Aorta (tissue), 5 donors: ENCODE results near the gene TMEM19. TPM values are rescaled to one million over a fixed set of nuclear protein-coding genes. Genes with fewer than 3 reads are reported as not detected.
"Not testable (repeated sequence)": the region's sequence is repeated elsewhere in the genome, so short reads cannot be mapped to it uniquely, and the experiment has no call there.

ENCODE experiments used
- ATAC-seq: fragments of 200-7000 bp; cut with Tn5 transposase; one replicate; pipeline ENCODE4 v1.9.1; 2022; ENCODE audit warnings: moderate library complexity; ENCODE audit not compliant: low FRiP score
- DNase-seq, 2 donors: peaks; one replicate each; pipeline ENCODE4 v3.0.0-alpha.2; 2020
- H3K27ac ChIP-seq, 2 donors: one replicate each; pipeline ENCODE4 v1.5.1; 2013; ENCODE audit warnings: low read length in 2 of 2, mild to moderate bottlenecking in 2 of 2, moderate library complexity in 2 of 2, control low read depth in 1 of 2, inconsistent platforms in 1 of 2, low read depth in 1 of 2
- H3K27me3 ChIP-seq, 2 donors: one replicate each; pipeline ENCODE4 v1.6.1; 2013; ENCODE audit warnings: control low read depth in 1 of 2, low read length in 1 of 2, mild to moderate bottlenecking in 1 of 2, moderate library complexity in 1 of 2; ENCODE audit not compliant: insufficient read depth in 2 of 2, control insufficient read depth in 1 of 2
- H3K36me3 ChIP-seq, 2 donors: one replicate each; pipeline ENCODE4 v1.6.1; 2013; ENCODE audit warnings: control low read depth in 1 of 2, low read length in 1 of 2, mild to moderate bottlenecking in 1 of 2; ENCODE audit not compliant: insufficient read depth in 2 of 2, control insufficient read depth in 1 of 2
- H3K4me1 ChIP-seq, 2 donors: one replicate each; pipeline ENCODE4 v1.6.1; 2013; ENCODE audit warnings: low read length in 2 of 2, control low read depth in 1 of 2, mild to moderate bottlenecking in 1 of 2, moderate library complexity in 1 of 2; ENCODE audit not compliant: insufficient read depth in 2 of 2, control insufficient read depth in 1 of 2
- H3K4me3 ChIP-seq, 2 donors: one replicate each; pipeline ENCODE4 v1.5.1; 2013; ENCODE audit warnings: low read length in 2 of 2, control low read depth in 1 of 2, mild to moderate bottlenecking in 1 of 2
- H3K9me3 ChIP-seq: one replicate; pipeline ENCODE4 v1.6.1; 2013; ENCODE audit warnings: mild to moderate bottlenecking, low read length; ENCODE audit not compliant: control insufficient read depth
- WGBS, 2 donors: extraction: QIAGEN DNeasy Blood & Tissue Kit; methylation state at CpG; one replicate each; pipeline ENCODE4 v1.1.7; 2013; 5-methylcytosine and 5-hydroxymethylcytosine counted together
- intact Hi-C, 2 donors: fragments of 100-400 bp; cut with DNase I; formaldehyde crosslinking; loops; one replicate each; pipeline versions ENCODE4 v1.14.2 to v1.15.0; 2022
- polyA plus RNA-seq, 2 donors: library from polyadenylated mRNA; stranded (reverse); fragments of 200-250 nt; gene quantifications; one replicate each; pipeline ENCODE4 v1.2.3, GENCODE V29; 2013
- total RNA-seq, 2 donors: library from RNA; stranded (reverse); fragmentation: NEBNext Ultra II Directional; extraction: Animal tissue kit (Norgen Biotek cat#: 25700); gene quantifications; one replicate each; pipeline ENCODE4 v1.2.1, GENCODE V29; 2021
- donor health status: healthy with polysubstance abuse.
- donor health status: Bipolar disorder and iron deficiency.
- donor health status: DM: no; HTN: no; CAD: no.
- donor health status: DM: no; HTN: no; CAD: no.
- donor health status: DM: yes; HTN: yes; CAD: no.

TMEM19 gene
- total and polyA plus RNA-seq, 4 donors = 13.6 to 22.8 (median 15.8) TPM

- WGBS, 2 donors = 95 to 98% methylated on average over 7 of the region's 7 CpGs
- Histone ChIP-seq H3K36me3 (peaks cover 0 to 1% of the 10 kb centered on the region in 2 donors), H3K9me3 (no peaks in the 10 kb centered on the region), H3K27me3 (no peaks in the 10 kb centered on the region), H3K27ac (no peak overlapping the region), H3K4me1 (peaks cover 0 to 4% of the 10 kb centered on the region in 2 donors), H3K4me3 (no peak overlapping the region)
- intact Hi-C loops = no loop called here
- DNase-seq (no peak), ATAC-seq (no peak)
These were observed 7.2 kb downstream of the TMEM19 start for GRCh38 chr12:71693126-71693525.

DNA sequence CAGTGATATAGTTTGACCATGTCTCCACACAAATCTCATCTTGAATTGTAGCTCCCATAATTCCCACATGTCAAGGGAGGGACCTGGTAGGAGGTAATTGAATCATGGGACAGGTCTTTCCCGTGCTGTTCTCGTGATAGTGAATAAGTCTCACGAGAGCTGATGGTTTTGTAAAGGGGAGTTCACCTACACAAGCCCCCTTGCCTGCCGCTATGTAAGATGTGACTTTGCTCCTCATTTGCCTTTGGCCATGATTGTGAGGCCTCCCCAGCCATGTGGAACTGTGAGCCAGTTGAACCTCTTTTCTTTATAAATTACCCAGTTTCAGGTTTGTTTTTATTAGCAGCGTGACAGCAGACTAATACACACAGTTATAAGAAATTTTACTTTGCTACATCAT, 7.8 kb downstream of the TMEM19 start:
- H3K27me3 ChIP-seq, DNase-seq, H3K9me3 ChIP-seq, intact Hi-C loops, H3K27ac ChIP-seq, H3K4me1 ChIP-seq, H3K4me3 ChIP-seq, ATAC-seq, H3K36me3 ChIP-seq: not testable (repeated sequence)
- 83 to 87% methylated on average over 5 of the region's 5 CpGs for WGBS, 2 donors

DNA sequence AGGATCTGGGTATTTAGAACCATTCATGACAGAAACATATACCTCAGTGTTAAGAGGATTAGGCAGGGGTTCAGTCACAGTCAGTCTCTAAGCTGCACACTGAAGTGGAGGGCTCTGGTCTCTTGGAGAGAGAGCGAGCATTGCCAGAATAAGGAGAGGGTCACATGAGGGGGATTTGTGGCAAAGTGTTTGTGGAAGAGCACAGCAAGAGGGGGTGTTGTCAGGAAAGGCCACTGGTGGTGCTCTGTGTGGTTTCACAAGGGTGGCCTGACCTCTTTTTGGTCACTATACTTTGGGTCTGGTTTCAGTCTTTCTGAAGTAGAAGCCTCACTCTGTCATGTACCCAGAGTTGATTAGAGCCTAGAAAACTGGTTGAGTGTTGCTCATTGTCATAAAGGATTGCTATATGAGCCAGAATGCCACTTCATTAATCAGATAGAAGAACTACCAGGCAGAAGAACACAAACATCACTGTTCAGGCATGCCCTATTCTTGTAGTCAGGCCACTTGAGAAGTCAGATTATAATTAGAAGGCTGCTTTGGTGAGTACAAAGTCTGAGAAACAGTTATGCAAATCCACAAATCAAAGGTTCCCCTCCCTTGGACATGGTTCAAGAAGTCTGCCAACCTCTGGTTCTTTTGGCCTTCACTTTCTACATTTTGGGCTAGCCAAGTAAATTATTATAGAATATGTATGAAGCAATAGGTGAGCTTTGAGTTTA, 8.4 kb downstream of the TMEM19 start:
- intact Hi-C loops = no loop called here
- Histone ChIP-seq H3K36me3 (peaks cover 0 to 1% of the 10 kb centered on the region in 2 donors), H3K9me3 (no peaks in the 10 kb centered on the region), H3K27me3 (no peaks in the 10 kb centered on the region), H3K27ac (no peak overlapping the region), H3K4me1 (peaks cover 0 to 1% of the 10 kb centered on the region in 2 donors), H3K4me3 (no peak overlapping the region)
- ATAC-seq (no peak), DNase-seq (no peak)
- WGBS, 2 donors = 98 to 100% methylated on average over 1 of the region's 1 CpG

- no peaks in the 10 kb centered on the region for H3K9me3 ChIP-seq
- intact Hi-C loops = no loop called here
- DNase-seq = no peak
- ATAC-seq = no peak
- no peak overlapping the region for H3K27ac ChIP-seq
- WGBS, 2 donors = 97 to 98% methylated on average over 1 of the region's 1 CpG
- H3K36me3 ChIP-seq = peaks cover 2 to 3% of the 10 kb centered on the region in 2 donors
- H3K4me1 ChIP-seq = no peaks in the 10 kb centered on the region
- H3K4me3 ChIP-seq = no peak overlapping the region
- H3K27me3 ChIP-seq = no peaks in the 10 kb centered on the region
These were observed 9.9 kb downstream of the TMEM19 start for GRCh38 chr12:71695782-71696181.

DNA sequence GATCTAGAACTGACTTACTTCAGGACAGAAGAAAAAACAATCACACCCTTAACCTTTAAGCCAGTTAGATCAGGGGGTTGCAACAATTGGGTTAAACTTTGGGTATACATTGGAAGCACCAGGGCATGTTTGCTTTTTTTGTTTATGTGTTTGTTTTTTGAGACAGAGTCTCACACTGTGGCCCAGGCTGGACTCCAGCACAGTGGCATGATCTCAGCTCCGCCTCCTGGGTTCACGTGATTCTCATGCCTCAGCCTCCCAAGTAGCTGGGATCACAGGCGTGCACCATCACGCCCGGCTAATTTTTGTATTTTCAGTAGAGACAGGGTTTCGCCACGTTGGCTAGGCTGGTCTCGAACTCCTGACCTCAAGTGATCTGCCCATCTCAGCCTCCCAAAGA, 16.3 kb downstream of the TMEM19 start:
- not testable (repeated sequence) for H3K36me3 ChIP-seq
- WGBS, 2 donors = 89 to 94% methylated on average over 8 of the region's 8 CpGs

GRCh38 chr12:71702590-71702989, 16.7 kb downstream of the TMEM19 start:
- 90 to 99% methylated on average over 5 of the region's 5 CpGs for WGBS, 2 donors
- ATAC-seq = no peak
- Histone ChIP-seq H3K36me3 (peaks cover 2 to 7% of the 10 kb centered on the region in 2 donors), H3K27ac (no peak overlapping the region), H3K4me1 (no peaks in the 10 kb centered on the region), H3K27me3 (no peaks in the 10 kb centered on the region), H3K9me3 (no peaks in the 10 kb centered on the region), H3K4me3 (no peak overlapping the region)
- intact Hi-C loops = no loop called here
- no peak for DNase-seq

More for the DNA sequence above, 16.3 kb downstream of the TMEM19 start:
- H3K27me3 ChIP-seq, DNase-seq, H3K4me3 ChIP-seq, intact Hi-C loops, ATAC-seq, H3K4me1 ChIP-seq, H3K9me3 ChIP-seq, H3K27ac ChIP-seq: not testable (repeated sequence)

DNA sequence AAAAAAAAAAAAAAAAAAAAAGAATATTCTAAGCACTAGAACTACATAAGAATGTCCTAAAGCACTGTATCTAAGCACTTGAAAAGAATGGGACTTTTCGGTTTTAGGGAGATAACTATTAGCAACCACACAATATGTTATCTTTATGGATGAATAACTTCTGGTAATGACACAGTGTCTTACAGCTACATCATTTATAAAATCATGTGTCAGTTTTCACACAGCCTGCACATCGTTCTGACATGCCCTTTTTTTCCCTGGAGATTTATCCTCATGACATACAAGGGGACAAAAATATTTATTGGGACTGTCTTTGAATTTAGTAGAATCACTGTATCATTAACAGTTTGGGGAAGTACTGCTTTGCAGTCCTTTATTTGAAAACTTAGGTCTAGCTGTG, 17.3 kb downstream of the TMEM19 start:
- Histone ChIP-seq H3K27ac (no peak overlapping the region), H3K9me3 (no peaks in the 10 kb centered on the region), H3K4me1 (no peaks in the 10 kb centered on the region), H3K4me3 (no peak overlapping the region), H3K36me3 (peaks cover 2 to 7% of the 10 kb centered on the region in 2 donors), H3K27me3 (no peaks in the 10 kb centered on the region)
- DNase-seq = no peak
- WGBS, 2 donors = 41 to 63% methylated on average over 2 of the region's 2 CpGs
- intact Hi-C loops = no loop called here
- no peak for ATAC-seq

DNA sequence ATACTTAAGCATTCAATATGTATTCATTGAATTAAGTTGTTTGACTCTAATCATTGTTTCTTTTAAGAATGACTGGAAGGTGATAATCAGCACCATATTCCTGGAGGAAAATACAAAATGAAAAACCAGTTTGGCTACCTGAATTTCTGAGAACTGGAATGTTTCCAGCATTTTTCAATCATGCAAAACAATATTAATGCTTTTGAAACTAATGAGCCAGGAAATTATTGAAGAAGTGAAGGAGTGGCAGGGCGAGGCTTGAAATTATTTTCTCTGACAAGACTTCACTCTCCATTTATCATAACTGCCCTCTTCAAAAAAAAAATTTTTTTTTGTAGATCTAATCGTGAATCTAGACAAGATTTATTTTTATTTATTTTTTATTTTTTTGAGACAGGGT, 19.0 kb downstream of the TMEM19 start:
- no peaks in the 10 kb centered on the region for H3K4me1 ChIP-seq
- H3K36me3 ChIP-seq = peaks cover 2 to 7% of the 10 kb centered on the region in 2 donors
- intact Hi-C loops = no loop called here
- no peak for DNase-seq
- no peak for ATAC-seq
- H3K9me3 ChIP-seq = no peaks in the 10 kb centered on the region
- WGBS, 2 donors = 80 to 88% methylated on average over 2 of the region's 2 CpGs
- H3K27me3 ChIP-seq = no peaks in the 10 kb centered on the region
- H3K27ac ChIP-seq = no peak overlapping the region
- H3K4me3 ChIP-seq = no peak overlapping the region

DNA sequence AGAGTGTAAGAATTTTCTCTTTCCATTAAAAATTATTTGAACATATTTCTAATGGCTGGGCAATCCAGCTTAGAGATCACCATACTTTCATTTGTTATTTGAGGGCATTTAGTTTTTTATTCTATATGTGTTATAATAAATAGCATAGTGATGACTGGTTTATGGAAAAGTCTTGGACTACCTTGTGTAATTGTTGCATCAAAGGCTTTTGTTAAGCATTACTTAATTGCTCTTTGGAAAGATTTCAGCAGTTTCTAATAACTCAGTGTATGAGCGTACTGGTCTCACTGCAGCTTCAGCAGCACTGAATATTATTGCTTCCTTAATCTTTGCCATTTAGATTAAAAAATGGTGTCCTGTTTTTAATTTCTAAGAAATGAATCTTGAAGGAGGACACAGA, 22.8 kb downstream of the TMEM19 start:
- Histone ChIP-seq H3K4me3 (no peak overlapping the region), H3K27me3 (no peaks in the 10 kb centered on the region), H3K36me3 (peaks cover 0 to 3% of the 10 kb centered on the region in 2 donors), H3K9me3 (peaks cover 1% of the 10 kb centered on the region), H3K4me1 (no peaks in the 10 kb centered on the region), H3K27ac (no peak overlapping the region)
- intact Hi-C loops = no loop called here
- ATAC-seq = no peak
- WGBS, 2 donors = 96 to 100% methylated on average over 1 of the region's 1 CpG
- DNase-seq = no peak
